Activated naive CD4-positive, alpha-beta T cell treated with anti-CD3 and anti-CD28 coated beads, Interleukin-2, amount 50 U/mL, for 72 hours (primary cell): ENCODE data around the gene SSMEM1. TPM values are rescaled to one million over a fixed set of nuclear protein-coding genes. Genes with fewer than 3 reads are reported as not detected.
"Not testable (repeated sequence)": the region's sequence is repeated elsewhere in the genome, so short reads cannot be mapped to it uniquely, and the experiment has no call there.

Experiments
- ATAC-seq, 2 donors: fragments of 150-1000 bp; cut with Tn5 transposase; 2 replicates each; pipeline ENCODE4 v1.10.0; 2021; ENCODE audit warnings: mild to moderate bottlenecking in 2 of 2, moderate library complexity in 2 of 2
- DNase-seq, 2 donors: peaks; one replicate each; pipeline ENCODE4 v3.0.0; 2021 to 2022; ENCODE audit warnings: low spot score in 2 of 2
- H3K27ac Mint-ChIP-seq, 2 donors: one replicate each; pipeline ENCODE4 v1.8.0; 2022; ENCODE audit warnings: mild to moderate bottlenecking in 2 of 2, mixed read lengths in 2 of 2
- H3K36me3 Mint-ChIP-seq, 2 donors: one replicate each; pipeline ENCODE4 v1.8.0; 2022; ENCODE audit warnings: mixed read lengths in 2 of 2
- H3K9me3 Mint-ChIP-seq, 2 donors: one replicate each; pipeline ENCODE4 v1.8.0; 2022; ENCODE audit warnings: mixed read lengths in 2 of 2
- total RNA-seq, 2 donors: library from RNA; stranded (reverse); gene quantifications; one replicate each; pipeline ENCODE4 v1.2.3, GENCODE V29; 2022

The SSMEM1 gene
- total RNA-seq, 2 donors from 2014 or later, result not detected

DNA sequence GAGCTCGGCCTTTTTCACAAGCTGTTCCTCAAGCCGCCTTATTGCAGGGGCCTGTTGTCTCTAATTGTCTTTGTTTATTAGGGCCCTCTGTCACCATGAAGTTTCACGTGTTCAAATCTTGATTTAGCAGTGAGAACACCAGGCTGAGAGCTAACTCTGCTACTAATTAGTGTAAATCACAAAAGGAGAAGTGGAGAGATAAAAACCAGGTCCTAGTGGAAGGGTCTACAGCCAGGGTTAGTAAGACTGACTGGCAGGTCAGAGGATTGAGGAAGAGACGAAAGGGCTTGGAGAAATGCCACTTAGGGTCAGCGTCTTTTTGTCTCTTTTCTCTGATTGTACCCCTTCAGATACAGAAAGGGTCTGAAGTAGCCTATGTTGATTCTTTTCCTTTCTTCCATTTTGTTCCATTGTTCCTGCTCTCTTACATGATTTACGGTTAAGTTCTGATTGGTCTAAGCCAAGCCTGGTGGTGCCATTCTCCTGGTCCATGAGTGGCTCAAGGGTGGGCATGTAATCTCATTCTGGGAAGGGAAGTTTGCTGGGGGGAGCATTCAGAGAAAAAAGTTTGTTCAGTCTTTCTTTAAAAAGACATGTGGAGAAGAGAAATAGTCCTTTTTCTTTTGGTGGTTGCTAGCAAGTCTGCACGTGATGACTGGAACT is 21.3 kb downstream of the SSMEM1 start:
- no peaks in the 10 kb centered on the region for H3K9me3 Mint-ChIP-seq
- DNase-seq, result no peak
- H3K36me3 Mint-ChIP-seq, result no peaks in the 10 kb centered on the region
- ATAC-seq, result no peak
- no peak overlapping the region for H3K27ac Mint-ChIP-seq

- H3K27ac Mint-ChIP-seq, ATAC-seq, H3K36me3 Mint-ChIP-seq: not testable (repeated sequence)
Measured at GRCh38 chr7:130229981-130230380, 22.3 kb downstream of the SSMEM1 start.

GRCh38 chr7:130231792-130232191 is 24.1 kb downstream of the SSMEM1 start:
- Mint-ChIP-seq H3K27ac (no peak overlapping the region), H3K36me3 (no peaks in the 10 kb centered on the region), H3K9me3 (no peaks in the 10 kb centered on the region)
- ATAC-seq (no peak), DNase-seq (no peak)

More at GRCh38 chr7:130229981-130230380, 22.3 kb downstream of the SSMEM1 start:
- DNase-seq, H3K9me3 Mint-ChIP-seq: not testable (repeated sequence)

DNA sequence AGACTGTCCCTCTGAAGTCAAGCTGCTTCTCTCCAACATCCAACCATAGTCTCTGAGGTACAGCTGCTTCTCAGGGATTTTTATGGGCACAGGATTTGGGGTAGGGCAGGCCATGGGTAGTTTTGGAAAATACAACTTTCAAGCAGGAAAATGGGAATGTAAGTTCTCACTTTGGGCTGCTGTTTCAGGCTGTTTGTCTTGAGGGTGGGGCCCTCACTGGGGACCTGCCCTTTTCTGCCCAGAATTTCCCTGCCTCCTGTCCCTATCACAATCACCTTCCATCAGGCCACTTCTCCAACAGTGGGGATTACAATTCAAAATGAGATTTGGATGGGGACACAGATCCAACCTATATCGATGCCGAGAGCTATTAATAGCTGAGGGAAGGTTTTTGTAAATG is 24.5 kb downstream of the SSMEM1 start:
- ATAC-seq (no peak), DNase-seq (no peak)
- H3K36me3 Mint-ChIP-seq, result no peaks in the 10 kb centered on the region
- no peaks in the 10 kb centered on the region for H3K9me3 Mint-ChIP-seq
- H3K27ac Mint-ChIP-seq, result no peak overlapping the region

- H3K36me3 Mint-ChIP-seq, result no peaks in the 10 kb centered on the region
- no peaks in the 10 kb centered on the region for H3K9me3 Mint-ChIP-seq
- ATAC-seq (no peak), DNase-seq (no peak)
- H3K27ac Mint-ChIP-seq, result no peak overlapping the region
Measured at GRCh38 chr7:130234078-130234477, 26.4 kb downstream of the SSMEM1 start.

GRCh38 chr7:130236361-130236760 is 28.7 kb downstream of the SSMEM1 start:
- H3K27ac Mint-ChIP-seq, result peak overlapping the region in 1 of 2 donors; percentile 20
- not testable (repeated sequence) for H3K9me3 Mint-ChIP-seq, DNase-seq, H3K36me3 Mint-ChIP-seq, ATAC-seq

GRCh38 chr7:130240240-130240639 is 32.6 kb downstream of the SSMEM1 start:
- ATAC-seq (no peak), DNase-seq (no peak)
- no peak overlapping the region for H3K27ac Mint-ChIP-seq
- peaks cover 0 to 13% of the 10 kb centered on the region in 2 donors for H3K36me3 Mint-ChIP-seq
- H3K9me3 Mint-ChIP-seq, result peaks cover 0 to 8% of the 10 kb centered on the region in 2 donors

DNA sequence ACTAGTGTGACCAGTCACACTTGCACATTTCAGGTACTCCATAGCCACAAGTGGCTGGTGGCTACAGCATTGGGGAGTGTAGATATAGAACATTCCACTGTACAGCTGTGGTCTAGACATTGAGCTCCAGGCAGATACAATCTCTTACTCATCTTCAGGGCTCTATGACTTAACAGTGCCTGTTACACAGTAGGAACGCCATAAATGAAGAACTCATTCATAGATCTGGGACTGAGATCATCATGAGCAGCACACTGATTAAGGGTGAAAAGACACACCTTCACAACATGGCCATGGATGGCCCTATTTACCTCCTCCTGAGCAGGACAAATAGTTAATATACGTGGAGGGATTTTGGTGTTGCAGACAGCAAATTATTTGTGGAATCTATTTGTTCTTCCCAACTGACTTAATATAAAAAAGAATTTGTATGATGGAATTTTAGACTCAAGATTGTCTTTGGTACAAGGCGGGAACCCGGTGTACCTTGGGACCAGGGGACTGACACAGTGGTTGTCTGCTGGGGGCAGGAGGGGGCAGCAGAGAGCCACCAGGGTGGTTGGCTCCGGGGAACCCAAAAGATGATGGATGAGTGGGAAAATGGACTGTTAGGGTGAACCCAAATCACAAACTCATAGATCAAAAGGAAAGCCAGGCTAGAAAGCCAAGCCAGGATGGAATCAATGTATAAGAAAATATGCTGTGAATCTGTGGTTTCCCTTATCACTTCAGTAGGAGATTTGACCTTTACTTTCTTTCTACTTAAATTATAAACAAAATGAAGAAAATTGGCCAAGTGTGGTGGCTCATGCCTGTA is 34.7 kb downstream of the SSMEM1 start:
- ATAC-seq, result peak; percentile 83 to 85
- no peak overlapping the region for H3K27ac Mint-ChIP-seq
- peaks cover 0 to 19% of the 10 kb centered on the region in 2 donors for H3K36me3 Mint-ChIP-seq

DNA sequence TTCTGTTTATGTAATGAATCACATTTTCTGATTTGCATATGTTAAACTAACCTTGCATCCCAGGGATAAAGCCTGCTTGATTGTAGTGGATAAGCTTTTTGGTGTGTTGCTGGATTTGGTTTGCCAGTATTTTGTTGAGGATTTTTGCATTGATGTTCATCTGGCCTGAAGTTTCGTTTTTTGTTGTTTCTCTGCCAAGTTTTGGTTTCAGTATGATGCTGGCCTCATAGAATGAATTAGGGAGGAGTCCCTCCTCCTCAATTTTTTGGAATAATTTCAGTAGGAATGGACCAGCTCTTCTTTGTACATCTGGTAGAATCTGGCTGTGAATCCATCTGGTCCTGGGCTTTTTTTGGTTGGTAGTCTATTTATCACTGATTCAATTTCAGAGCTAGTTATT is 35.8 kb downstream of the SSMEM1 start:
- ATAC-seq, DNase-seq, H3K27ac Mint-ChIP-seq: not testable (repeated sequence)
- Mint-ChIP-seq H3K36me3 (peaks cover 0 to 19% of the 10 kb centered on the region in 2 donors), H3K9me3 (peaks cover 0 to 17% of the 10 kb centered on the region in 2 donors)

More for the DNA sequence above, 34.7 kb downstream of the SSMEM1 start:
- peak in 1 of 2 donors; percentile 69 for DNase-seq
- H3K9me3 Mint-ChIP-seq, result peaks cover 0 to 17% of the 10 kb centered on the region in 2 donors

- H3K36me3 Mint-ChIP-seq, result peaks cover 0 to 19% of the 10 kb centered on the region in 2 donors
- not testable (repeated sequence) for H3K27ac Mint-ChIP-seq, ATAC-seq, DNase-seq
- peaks cover 0 to 17% of the 10 kb centered on the region in 2 donors for H3K9me3 Mint-ChIP-seq
Measured at GRCh38 chr7:130246491-130246890, 38.8 kb downstream of the SSMEM1 start.

DNA sequence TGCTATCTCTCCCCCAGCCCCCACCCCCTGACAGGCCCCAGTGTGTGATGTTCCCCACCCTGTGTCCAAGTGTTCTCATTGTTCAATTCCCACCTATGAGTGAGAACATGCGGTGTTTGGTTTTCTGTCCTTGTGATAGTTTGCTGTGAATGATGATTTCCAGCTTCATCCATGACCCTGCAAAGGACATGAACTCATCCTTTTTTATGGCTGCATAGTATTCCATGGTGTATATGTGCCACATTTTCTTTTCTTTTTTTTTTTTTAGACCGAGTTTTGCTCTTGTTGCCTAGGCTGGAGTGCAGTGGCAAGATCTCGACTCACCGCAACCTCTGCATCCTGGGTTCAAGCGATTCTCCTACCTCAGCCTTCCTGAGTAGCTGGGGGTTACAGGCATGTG is 41.2 kb downstream of the SSMEM1 start:
- not testable (repeated sequence) for H3K27ac Mint-ChIP-seq, ATAC-seq, DNase-seq

DNA sequence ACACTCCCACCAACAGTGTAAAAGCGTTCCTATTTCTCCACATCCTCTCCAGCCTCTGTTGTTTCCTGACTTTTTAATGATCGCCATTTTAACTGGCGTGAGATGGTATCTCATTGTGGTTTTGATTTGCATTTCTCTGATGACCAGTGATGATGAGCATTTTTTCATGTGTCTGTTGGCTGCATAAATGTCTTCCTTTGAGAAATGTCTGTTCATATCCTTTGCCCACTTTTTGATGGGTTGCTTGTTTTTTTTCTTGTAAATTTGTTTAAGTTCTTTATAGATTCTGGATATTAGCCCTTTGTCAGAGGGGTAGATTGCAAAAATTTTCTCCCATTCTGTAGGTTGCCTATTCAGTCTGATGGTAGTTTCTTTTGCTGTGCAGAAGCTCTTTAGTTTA is 42.0 kb downstream of the SSMEM1 start:
- Mint-ChIP-seq H3K36me3 (peaks cover 8 to 17% of the 10 kb centered on the region in 2 donors), H3K9me3 (peaks cover 0 to 25% of the 10 kb centered on the region in 2 donors)
- not testable (repeated sequence) for H3K27ac Mint-ChIP-seq, ATAC-seq, DNase-seq

More for the DNA sequence above, 41.2 kb downstream of the SSMEM1 start:
- Mint-ChIP-seq H3K36me3 (peaks cover 6 to 23% of the 10 kb centered on the region in 2 donors), H3K9me3 (peaks cover 0 to 23% of the 10 kb centered on the region in 2 donors)

- ATAC-seq (no peak), DNase-seq (no peak)
- Mint-ChIP-seq H3K9me3 (peaks cover 6 to 10% of the 10 kb centered on the region in 2 donors), H3K27ac (no peak overlapping the region), H3K36me3 (peaks cover 20 to 24% of the 10 kb centered on the region in 2 donors)
Measured at GRCh38 chr7:130254555-130254954, 46.9 kb downstream of the SSMEM1 start.

DNA sequence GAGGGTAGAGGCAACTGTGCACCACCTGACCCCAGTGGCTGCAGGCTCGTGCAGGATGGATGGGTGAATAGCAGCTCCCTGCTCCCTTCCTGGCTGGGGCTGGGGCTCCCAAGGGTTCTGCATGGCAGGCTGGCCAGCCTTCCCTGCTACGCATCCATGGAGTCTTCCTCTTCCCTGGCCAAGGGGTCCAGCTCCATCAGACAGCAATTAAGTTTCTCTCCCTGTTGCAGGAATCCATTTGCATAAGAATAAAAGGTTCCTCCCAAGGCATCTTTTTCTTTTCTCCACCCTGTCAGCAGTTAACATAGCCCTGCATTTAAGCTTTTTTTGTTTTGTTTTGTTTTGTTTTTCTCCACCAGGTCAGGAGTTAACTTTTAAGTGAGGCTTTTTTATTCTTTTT is 49.0 kb downstream of the SSMEM1 start:
- H3K36me3 Mint-ChIP-seq, result peaks cover 20 to 30% of the 10 kb centered on the region in 2 donors
- DNase-seq, result no peak
- peaks cover 6 to 10% of the 10 kb centered on the region in 2 donors for H3K9me3 Mint-ChIP-seq
- H3K27ac Mint-ChIP-seq, result no peak overlapping the region
- no peak for ATAC-seq

DNA sequence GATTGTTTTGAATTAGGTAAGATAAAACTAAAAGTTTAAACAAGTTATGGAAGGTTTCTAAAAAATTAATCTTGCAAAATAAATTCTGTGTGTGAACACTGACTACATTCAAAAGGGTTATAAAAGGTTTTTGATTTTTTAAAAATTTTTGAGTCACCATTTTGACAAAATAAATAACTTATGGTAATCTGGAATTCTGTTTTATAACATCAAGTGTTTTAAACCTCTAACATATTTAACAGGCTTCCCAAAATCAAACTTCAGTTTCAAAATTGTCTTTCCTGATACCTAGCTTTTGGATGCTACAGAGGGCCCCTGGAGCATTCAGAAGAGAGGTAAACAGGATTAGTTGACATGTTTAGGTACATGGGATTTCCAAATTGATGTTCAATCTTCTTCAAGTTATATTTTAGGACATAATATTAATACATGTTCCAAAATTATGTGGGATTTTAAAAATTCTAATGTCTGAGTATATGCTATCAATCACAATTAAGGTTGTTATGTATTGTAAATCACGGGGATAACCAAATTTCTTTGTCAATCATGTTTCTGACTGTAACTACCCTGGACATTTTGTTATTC is 50.9 kb downstream of the SSMEM1 start:
- DNase-seq (no peak), ATAC-seq (no peak)
- H3K36me3 Mint-ChIP-seq, result peaks cover 17 to 27% of the 10 kb centered on the region in 2 donors
- no peak overlapping the region for H3K27ac Mint-ChIP-seq
- peaks cover 6% of the 10 kb centered on the region in 2 donors for H3K9me3 Mint-ChIP-seq

DNA sequence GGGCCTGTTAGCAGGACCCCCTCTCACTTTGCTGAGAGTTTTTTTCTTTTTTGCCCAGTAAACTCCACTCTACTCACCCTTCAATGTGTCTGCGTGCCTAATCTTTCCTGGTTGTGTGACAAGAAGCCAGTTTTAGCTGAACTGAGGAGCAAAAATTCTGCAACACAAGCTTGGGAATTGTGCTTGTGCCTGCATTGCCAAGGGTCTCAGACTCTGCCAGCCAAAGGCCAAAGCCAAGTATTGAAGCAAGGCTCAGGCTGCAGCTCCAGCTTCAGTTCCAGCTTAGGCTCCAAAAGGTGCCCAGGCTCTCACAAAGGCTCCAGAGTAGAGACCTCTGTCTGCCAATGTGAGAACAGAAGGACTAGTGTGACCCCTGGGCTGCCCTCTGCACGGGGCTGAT is 54.8 kb downstream of the SSMEM1 start:
- no peak for ATAC-seq
- no peak for DNase-seq
- no peak overlapping the region for H3K27ac Mint-ChIP-seq
- H3K9me3 Mint-ChIP-seq, result peaks cover 0 to 3% of the 10 kb centered on the region in 2 donors
- peaks cover 5 to 15% of the 10 kb centered on the region in 2 donors for H3K36me3 Mint-ChIP-seq

GRCh38 chr7:130263130-130263529 is 55.5 kb downstream of the SSMEM1 start:
- Mint-ChIP-seq H3K9me3 (peaks cover 0 to 1% of the 10 kb centered on the region in 2 donors), H3K36me3 (peaks cover 5 to 15% of the 10 kb centered on the region in 2 donors), H3K27ac (no peak overlapping the region)
- DNase-seq, result no peak
- ATAC-seq, result no peak
